HUES64 (cell line): Measurements from ENCODE around the gene RTL10.

Experiments
- H3K27ac ChIP-seq: 2 replicates; pipeline ENCODE4 v1.7.0; 2013; ENCODE audit warnings: low read depth, low read length, inconsistent platforms
- H3K27me3 ChIP-seq: 2 replicates; pipeline ENCODE4 v1.6.1; 2013; ENCODE audit warnings: mild to moderate bottlenecking, low read length; ENCODE audit not compliant: insufficient read depth
- H3K36me3 ChIP-seq: 2 replicates; pipeline ENCODE4 v1.6.1; 2013; ENCODE audit warnings: mild to moderate bottlenecking, low read length; ENCODE audit not compliant: insufficient read depth
- H3K4me1 ChIP-seq: 2 replicates; pipeline ENCODE4 v1.6.1; 2013; ENCODE audit warnings: mild to moderate bottlenecking, low read length, moderate library complexity; ENCODE audit not compliant: insufficient read depth
- H3K4me3 ChIP-seq: 2 replicates; pipeline ENCODE4 v1.5.1; 2013; ENCODE audit warnings: mild to moderate bottlenecking, low read length, moderate library complexity
- H3K9ac ChIP-seq: 2 replicates; pipeline ENCODE4 v1.6.1; 2013; ENCODE audit warnings: mild to moderate bottlenecking, low read depth, low read length
- H3K9me3 ChIP-seq: 2 replicates; pipeline ENCODE4 v1.6.1; 2013; ENCODE audit warnings: low read depth, low read length; ENCODE audit not compliant: insufficient read depth
- WGBS: fragments of 150-250, 120-280 bp; methylation state at CpG from one replicate; pipeline ENCODE4 v1.1.7; 2013; ENCODE audit warnings: missing lambda C conversion rate; 5-methylcytosine and 5-hydroxymethylcytosine counted together

RTL10 gene

GRCh38 chr22:19807914-19808872 is 46.5 kb downstream of the RTL10 start:
- no peaks in the 10 kb centered on the region for H3K9me3 ChIP-seq
- no peak overlapping the region for H3K4me3 ChIP-seq
- H3K27ac ChIP-seq: no peak overlapping the region
- no peaks in the 10 kb centered on the region for H3K4me1 ChIP-seq
- WGBS: 93% methylated on average over 20 of the region's 20 CpGs
- H3K9ac ChIP-seq: no peak overlapping the region
- H3K36me3 ChIP-seq: 0 out of 2 replicates have a peak, but pooled peaks cover 3% of the 10 kb centered on the region
- H3K27me3 ChIP-seq: no peaks in the 10 kb centered on the region

- Histone ChIP-seq H3K27me3 (no peaks in the 10 kb centered on the region), H3K4me1 (no peaks in the 10 kb centered on the region), H3K9ac (no peak overlapping the region), H3K4me3 (no peak overlapping the region), H3K9me3 (no peaks in the 10 kb centered on the region), H3K27ac (no peak overlapping the region), H3K36me3 (0 out of 2 replicates have a peak, but pooled peaks cover 3% of the 10 kb centered on the region)
- WGBS: 93% methylated on average over 15 of the region's 15 CpGs
Measured at GRCh38 chr22:19807161-19807913, 47.3 kb downstream of the RTL10 start.

GRCh38 chr22:19806213-19807160 is 48.2 kb downstream of the RTL10 start:
- Histone ChIP-seq H3K36me3 (no peaks in the 10 kb centered on the region), H3K27me3 (no peaks in the 10 kb centered on the region)
- WGBS: 85% methylated on average over 38 of the region's 38 CpGs

GRCh38 chr22:19805821-19806212 is 48.9 kb downstream of the RTL10 start:
- H3K27me3 ChIP-seq: no peaks in the 10 kb centered on the region
- no peaks in the 10 kb centered on the region for H3K4me1 ChIP-seq
- H3K9ac ChIP-seq: no peak overlapping the region
- H3K27ac ChIP-seq: no peak overlapping the region
- H3K9me3 ChIP-seq: no peaks in the 10 kb centered on the region
- 94% methylated on average over 8 of the region's 8 CpGs for WGBS
- H3K4me3 ChIP-seq: no peak overlapping the region
- H3K36me3 ChIP-seq: no peaks in the 10 kb centered on the region

More at GRCh38 chr22:19806213-19807160, 48.2 kb downstream of the RTL10 start:
- Histone ChIP-seq H3K27ac (no peak overlapping the region), H3K9ac (no peak overlapping the region), H3K9me3 (no peaks in the 10 kb centered on the region), H3K4me3 (no peak overlapping the region), H3K4me1 (no peaks in the 10 kb centered on the region)
